Tibial nerve (tissue), 4 donors: Measurements from ENCODE around the gene ST3GAL4. TPM values are rescaled to one million over a fixed set of nuclear protein-coding genes. Genes with fewer than 3 reads are reported as not detected.
"Not testable (repeated sequence)": the region's sequence is repeated elsewhere in the genome, so short reads cannot be mapped to it uniquely, and the experiment has no call there.

Experiments used
- DNase-seq, 2 donors: peaks; one replicate each; pipeline ENCODE4 v3.0.0-alpha.2; 2019; ENCODE audit warnings: low spot score in 2 of 2
- H3K27ac ChIP-seq, 4 donors: fragments of 200-600 bp; sonication (generic) in 3 of 4; one replicate each; pipeline ENCODE4 v1.5.1; 2017 to 2019; ENCODE audit warnings: mild to moderate bottlenecking in 1 of 4
- H3K27me3 ChIP-seq, 2 donors: fragments of 200-600 bp; sonication (generic) in 1 of 2; one replicate each; pipeline versions ENCODE4 v1.5.1 to v1.6.0; 2017 to 2019
- H3K36me3 ChIP-seq, 3 donors: fragments of 200-600 bp; sonication (generic); one replicate each; pipeline ENCODE4 v1.5.1; 2018 to 2019
- H3K4me1 ChIP-seq, 4 donors: fragments of 200-600 bp; sonication (generic) in 3 of 4; one replicate each; pipeline ENCODE4 v1.5.1; 2017 to 2019
- H3K4me3 ChIP-seq, 4 donors: fragments of 200-600 bp; sonication (generic) in 3 of 4; one replicate each; pipeline ENCODE4 v1.5.1; 2017 to 2019; ENCODE audit warnings: mild to moderate bottlenecking in 1 of 4, moderate library complexity in 1 of 4
- H3K9me3 ChIP-seq, 4 donors: fragments of 200-600 bp; sonication (generic) in 3 of 4; one replicate each; pipeline ENCODE4 v1.5.1; 2017 to 2019
- CTCF ChIP-seq, 5 experiments: fragments of 200-600 bp in 3 of 5; fragments of 450-650 bp in 2 of 5; sonication (generic) in 3 of 5; IDR thresholded peaks; one replicate each; pipeline ENCODE4 v1.5.1; 2016 to 2019; ENCODE audit warnings: antibody characterized with exemption in 5 of 5, mild to moderate bottlenecking in 3 of 5, moderate library complexity in 2 of 5
- EP300 ChIP-seq, 2 donors: sonication (generic); formaldehyde crosslinking; IDR thresholded peaks; one replicate each; pipeline ENCODE4 v1.6.1; 2017; ENCODE audit warnings: antibody characterized with exemption in 2 of 2, mild to moderate bottlenecking in 1 of 2
- POLR2A ChIP-seq, 2 donors: fragments of 450-650 bp; IDR thresholded peaks; one replicate each; pipeline ENCODE4 v1.6.1; 2017; ENCODE audit warnings: antibody characterized with exemption in 2 of 2, mild to moderate bottlenecking in 2 of 2, moderate library complexity in 2 of 2
- WGBS, 2 donors: methylation state at CpG; one replicate each; pipeline ENCODE4 v1.1.5; 2018; 5-methylcytosine and 5-hydroxymethylcytosine counted together
- total RNA-seq, 4 donors: library from RNA; depleted of rRNA; stranded (reverse); fragments of >200 nt; gene quantifications; one replicate each; pipeline ENCODE4 v1.1.0, GENCODE V29; 2016

The ST3GAL4 gene
- total RNA-seq, 4 donors from 2014 or later: 68.1 to 162 (median 122) TPM

GRCh38 chr11:126391970-126392632, 36.6 kb downstream of the ST3GAL4 start:
- peak in 1 of 2 donors; percentile 9 for DNase-seq
- Histone ChIP-seq H3K4me1 (peaks cover 0 to 75% (median 24%) of the 10 kb centered on the region in 4 donors), H3K4me3 (no peak overlapping the region), H3K27ac (peak overlapping the region in 2 of 4 donors; percentile 56 to 72), H3K9me3 (no peaks in the 10 kb centered on the region), H3K27me3 (no peaks in the 10 kb centered on the region), H3K36me3 (no peaks in the 10 kb centered on the region)
- TF ChIP-seq POLR2A (IDR thresholded peaks at IDR 0.05) (no peak), CTCF (IDR thresholded peaks at IDR 0.05) (peak in 1 of 5 experiments; percentile 15), EP300 (IDR thresholded peaks at IDR 0.05) (no peak)
- WGBS, 2 donors: 38 to 44% methylated on average over 8 of the region's 8 CpGs

- WGBS, 2 donors: 37 to 40% methylated on average over 4 of the region's 4 CpGs
- H3K4me1 ChIP-seq: peaks cover 0 to 73% (median 24%) of the 10 kb centered on the region in 4 donors
- TF ChIP-seq POLR2A (IDR thresholded peaks at IDR 0.05): no peak
- no peak for TF ChIP-seq EP300 (IDR thresholded peaks at IDR 0.05)
- no peak for TF ChIP-seq CTCF (IDR thresholded peaks at IDR 0.05)
Observed at GRCh38 chr11:126392633-126393013, 37.1 kb downstream of the ST3GAL4 start.

GRCh38 chr11:126393143-126393542, 37.7 kb downstream of the ST3GAL4 start:
- no peaks in the 10 kb centered on the region for H3K36me3 ChIP-seq
- no peaks in the 10 kb centered on the region for H3K27me3 ChIP-seq
- H3K27ac ChIP-seq: peak overlapping the region in 2 of 4 donors; percentile 44 to 65
- H3K4me3 ChIP-seq: no peak overlapping the region
- 90 to 93% methylated on average over 5 of the region's 5 CpGs for WGBS, 2 donors
- no peak for TF ChIP-seq CTCF (IDR thresholded peaks at IDR 0.05)
- TF ChIP-seq EP300 (IDR thresholded peaks at IDR 0.05): no peak
- TF ChIP-seq POLR2A (IDR thresholded peaks at IDR 0.05): no peak
- no peaks in the 10 kb centered on the region for H3K9me3 ChIP-seq
- peak in 1 of 2 donors; percentile 5 for DNase-seq
- peaks cover 0 to 69% (median 24%) of the 10 kb centered on the region in 4 donors for H3K4me1 ChIP-seq

More at GRCh38 chr11:126392633-126393013, 37.1 kb downstream of the ST3GAL4 start:
- peak overlapping the region in 2 of 4 donors; percentile 56 to 65 for H3K27ac ChIP-seq
- H3K27me3 ChIP-seq: no peaks in the 10 kb centered on the region
- peak in 1 of 2 donors; percentile 4 for DNase-seq
- no peak overlapping the region for H3K4me3 ChIP-seq
- no peaks in the 10 kb centered on the region for H3K9me3 ChIP-seq
- H3K36me3 ChIP-seq: no peaks in the 10 kb centered on the region

- TF ChIP-seq CTCF (IDR thresholded peaks at IDR 0.05) (no peak), EP300 (IDR thresholded peaks at IDR 0.05) (no peak), POLR2A (IDR thresholded peaks at IDR 0.05) (no peak)
- Histone ChIP-seq H3K4me3 (no peak overlapping the region), H3K27me3 (no peaks in the 10 kb centered on the region), H3K9me3 (no peaks in the 10 kb centered on the region), H3K27ac (peak overlapping the region in 3 of 4 donors; percentile 40 to 81 (median 79)), H3K4me1 (peaks cover 0 to 69% (median 24%) of the 10 kb centered on the region in 4 donors), H3K36me3 (peaks cover 0 to 4% (median 0%) of the 10 kb centered on the region in 3 donors)
- DNase-seq: peak in 1 of 2 donors; percentile 10
- 82% methylated on average over 3 of the region's 3 CpGs for WGBS, 2 donors
Observed at GRCh38 chr11:126394036-126394435, 38.5 kb downstream of the ST3GAL4 start.

- H3K9me3 ChIP-seq, H3K27me3 ChIP-seq, H3K36me3 ChIP-seq, H3K4me3 ChIP-seq: not testable (repeated sequence)
- Histone ChIP-seq H3K4me1 (peaks cover 0 to 69% (median 24%) of the 10 kb centered on the region in 4 donors), H3K27ac (peak overlapping the region in 3 of 4 donors; percentile 40 to 81 (median 79))
- DNase-seq: peak in 1 of 2 donors; percentile 10
- WGBS, 2 donors: 24 to 40% methylated on average over 5 to 6 of the region's 7 CpGs
Observed at GRCh38 chr11:126394634-126395072, 39.2 kb downstream of the ST3GAL4 start.
